ENCODE measurements around the gene RAD21L1. TPM values are rescaled to one million over a fixed set of nuclear protein-coding genes. Genes with fewer than 3 reads are reported as not detected.
"Not testable (repeated sequence)": the region's sequence is repeated elsewhere in the genome, so short reads cannot be mapped to it uniquely, and the experiment has no call there.

RAD21L1 gene
- total RNA-seq, 2 donors from 2014 or later: 1.4 TPM; not detected in 1

- no peaks in the 10 kb centered on the region for H3K4me1 Mint-ChIP-seq
- Histone ChIP-seq H3K27ac (ENCODE audit: low read depth, low read length) (no peak overlapping the region), H3K9me3 (ENCODE audit: control insufficient read depth, low read length) (no peaks in the 10 kb centered on the region), H3K4me1 (ENCODE audit: control insufficient read depth, insufficient read depth, low read length) (no peaks in the 10 kb centered on the region), H3K36me3 (ENCODE audit: control insufficient read depth, insufficient read depth, low read length) (no peaks in the 10 kb centered on the region), H3K27me3 (ENCODE audit: control insufficient read depth, insufficient read depth, low read length, poor library complexity, severe bottlenecking) (no peaks in the 10 kb centered on the region), H3K4me3 (ENCODE audit: low read length) (no peak overlapping the region), H3K9ac (ENCODE audit: extremely low read depth, low read length, poor library complexity, severe bottlenecking) (no peak overlapping the region)
- no peak overlapping the region for H3K27ac Mint-ChIP-seq
- no peak overlapping the region for H3K4me3 Mint-ChIP-seq
- DNase-seq: no peak
- no peaks in the 10 kb centered on the region for H3K36me3 Mint-ChIP-seq (ENCODE audit: low read depth)
- TF ChIP-seq CTCF (conservative IDR thresholded peaks at IDR 0.05): no peak
- H3K9me3 Mint-ChIP-seq: no peaks in the 10 kb centered on the region
- 92% methylated on average over 1 of the region's 2 CpGs; no CpG with 5 or more reads in 1 of the 2 experiments for WGBS, 2 experiments (ENCODE audit: insufficient coverage in 1 of 2, insufficient read length in 1 of 2)
- H3K27me3 Mint-ChIP-seq (ENCODE audit: insufficient read depth): peaks cover 12% of the 10 kb centered on the region
Measured at GRCh38 chr20:1242530-1242929, 16.7 kb downstream of the RAD21L1 start.

GRCh38 chr20:1245578-1245977 is 19.7 kb downstream of the RAD21L1 start:
- no peaks in the 10 kb centered on the region for H3K36me3 ChIP-seq (ENCODE audit: control insufficient read depth, insufficient read depth, low read length)
- no peaks in the 10 kb centered on the region for H3K27me3 ChIP-seq (ENCODE audit: control insufficient read depth, insufficient read depth, low read length, poor library complexity, severe bottlenecking)
- no peaks in the 10 kb centered on the region for H3K36me3 Mint-ChIP-seq (ENCODE audit: low read depth)
- H3K4me1 Mint-ChIP-seq: no peaks in the 10 kb centered on the region
- H3K4me3 Mint-ChIP-seq: no peak overlapping the region
- 68% methylated on average over 2 of the region's 2 CpGs; no CpG with 5 or more reads in 1 of the 2 experiments for WGBS, 2 experiments (ENCODE audit: insufficient coverage in 1 of 2, insufficient read length in 1 of 2)
- H3K9me3 ChIP-seq (ENCODE audit: control insufficient read depth, low read length): no peaks in the 10 kb centered on the region
- H3K9me3 Mint-ChIP-seq: no peaks in the 10 kb centered on the region
- no peak for TF ChIP-seq CTCF (conservative IDR thresholded peaks at IDR 0.05)
- peaks cover 12% of the 10 kb centered on the region for H3K27me3 Mint-ChIP-seq (ENCODE audit: insufficient read depth)
- DNase-seq: no peak
- no peaks in the 10 kb centered on the region for H3K4me1 ChIP-seq (ENCODE audit: control insufficient read depth, insufficient read depth, low read length)
- no peak overlapping the region for H3K27ac Mint-ChIP-seq
- H3K27ac ChIP-seq (ENCODE audit: low read depth, low read length): no peak overlapping the region
- no peak overlapping the region for H3K9ac ChIP-seq (ENCODE audit: extremely low read depth, low read length, poor library complexity, severe bottlenecking)
- H3K4me3 ChIP-seq (ENCODE audit: low read length): no peak overlapping the region

DNA sequence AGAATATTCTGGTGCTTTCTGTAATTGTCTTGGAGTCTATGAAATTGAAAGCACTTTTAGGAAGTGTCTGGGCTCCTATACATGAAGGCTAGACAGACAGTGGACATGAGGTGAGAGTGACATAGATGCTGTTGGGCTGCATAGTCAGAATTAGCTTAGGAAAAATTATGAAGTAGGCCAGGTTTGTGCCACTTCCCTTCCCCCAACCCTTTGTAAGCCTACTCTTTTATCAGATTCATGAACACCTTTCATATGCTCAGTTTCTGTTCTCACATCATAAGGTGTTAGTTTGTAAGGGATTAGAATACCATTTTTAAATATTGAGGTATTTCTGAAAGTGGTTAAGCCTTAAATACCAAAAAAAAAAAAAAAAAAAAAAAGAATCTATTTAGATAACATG is 21.8 kb downstream of the RAD21L1 start:
- H3K9me3 Mint-ChIP-seq: no peaks in the 10 kb centered on the region
- Histone ChIP-seq H3K27ac (ENCODE audit: low read depth, low read length) (no peak overlapping the region), H3K27me3 (ENCODE audit: control insufficient read depth, insufficient read depth, low read length, poor library complexity, severe bottlenecking) (no peaks in the 10 kb centered on the region), H3K9ac (ENCODE audit: extremely low read depth, low read length, poor library complexity, severe bottlenecking) (no peak overlapping the region), H3K4me1 (ENCODE audit: control insufficient read depth, insufficient read depth, low read length) (no peaks in the 10 kb centered on the region), H3K9me3 (ENCODE audit: control insufficient read depth, low read length) (no peaks in the 10 kb centered on the region), H3K4me3 (ENCODE audit: low read length) (no peak overlapping the region), H3K36me3 (ENCODE audit: control insufficient read depth, insufficient read depth, low read length) (no peaks in the 10 kb centered on the region)
- H3K27ac Mint-ChIP-seq: no peak overlapping the region
- H3K4me1 Mint-ChIP-seq: no peaks in the 10 kb centered on the region
- no peaks in the 10 kb centered on the region for H3K36me3 Mint-ChIP-seq (ENCODE audit: low read depth)
- H3K4me3 Mint-ChIP-seq: no peak overlapping the region
- no peak for TF ChIP-seq CTCF (conservative IDR thresholded peaks at IDR 0.05)
- peaks cover 16% of the 10 kb centered on the region for H3K27me3 Mint-ChIP-seq (ENCODE audit: insufficient read depth)
- no peak for DNase-seq

DNA sequence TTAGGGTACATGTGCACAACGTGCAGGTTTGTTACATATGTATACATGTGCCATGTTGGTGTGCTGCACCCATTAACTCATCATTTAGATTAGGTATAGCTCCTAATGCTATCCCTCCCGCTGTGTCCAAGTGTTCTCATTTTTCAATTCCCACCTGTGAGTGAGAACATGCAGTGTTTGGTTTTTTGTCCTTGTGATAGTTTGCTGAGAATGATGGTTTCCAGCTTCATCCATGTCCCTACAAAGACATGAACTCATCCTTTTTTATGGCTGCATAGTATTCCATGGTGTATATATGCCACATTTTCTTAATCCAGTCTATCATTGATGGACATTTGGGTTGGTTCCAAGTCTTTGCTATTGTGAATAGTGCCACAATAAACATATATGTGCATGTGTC is 24.4 kb downstream of the RAD21L1 start:
- not testable (repeated sequence) for H3K4me1 Mint-ChIP-seq; H3K27me3 ChIP-seq (ENCODE audit: control insufficient read depth, insufficient read depth, low read length, poor library complexity, severe bottlenecking); H3K4me1 ChIP-seq (ENCODE audit: control insufficient read depth, insufficient read depth, low read length); H3K9me3 Mint-ChIP-seq; H3K4me3 ChIP-seq (ENCODE audit: low read length); H3K4me3 Mint-ChIP-seq; H3K36me3 Mint-ChIP-seq (ENCODE audit: low read depth); H3K9me3 ChIP-seq (ENCODE audit: control insufficient read depth, low read length); DNase-seq; H3K27ac ChIP-seq (ENCODE audit: low read depth, low read length); H3K27ac Mint-ChIP-seq; H3K36me3 ChIP-seq (ENCODE audit: control insufficient read depth, insufficient read depth, low read length); H3K9ac ChIP-seq (ENCODE audit: extremely low read depth, low read length, poor library complexity, severe bottlenecking)
- 85% methylated on average over 2 of the region's 2 CpGs; no CpG with 5 or more reads in 1 of the 2 experiments for WGBS, 2 experiments (ENCODE audit: insufficient coverage in 1 of 2, insufficient read length in 1 of 2)
- peaks cover 29% of the 10 kb centered on the region for H3K27me3 Mint-ChIP-seq (ENCODE audit: insufficient read depth)

Measured in endodermal cell (in vitro differentiated cells).